Measurements from ENCODE around the gene GNA14.

The GNA14 gene

DNA sequence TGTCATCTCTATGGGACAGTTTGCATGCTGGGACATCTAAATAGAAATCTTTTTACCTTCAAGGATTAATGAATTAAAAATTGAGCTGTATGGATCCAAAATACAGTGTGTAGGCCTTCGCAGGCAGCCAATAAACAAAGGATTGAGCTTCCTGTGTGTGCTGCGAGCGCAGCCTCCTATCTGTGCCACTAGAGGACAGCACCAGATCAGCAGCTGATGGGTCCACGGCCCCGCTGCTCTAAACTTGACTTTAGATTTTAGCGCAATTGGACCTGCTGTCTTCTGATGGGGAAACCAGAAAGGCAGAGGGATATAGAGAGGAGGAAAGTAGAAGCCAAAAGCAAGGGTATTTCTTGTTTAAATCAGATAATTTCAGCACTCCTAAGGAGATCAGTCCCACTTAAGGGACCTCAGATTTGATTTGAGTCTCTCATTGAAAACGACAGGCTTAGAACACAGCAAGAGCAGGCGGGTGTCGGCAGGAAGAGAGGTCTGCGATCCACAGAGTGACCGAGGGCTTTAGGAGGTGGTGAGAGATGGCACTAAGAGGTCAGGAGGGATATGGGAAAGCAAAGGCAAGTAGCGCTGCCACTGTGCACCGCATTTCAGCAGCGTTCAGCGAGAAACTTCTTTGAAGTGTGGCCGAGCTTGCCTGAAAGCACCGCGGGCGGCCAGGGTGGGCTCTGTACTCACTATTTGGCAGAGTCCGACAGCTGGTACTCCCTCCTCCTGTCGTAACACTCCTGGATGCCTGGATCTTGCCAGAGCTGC is 214.3 kb downstream of the GNA14 start (continued):
- TF ChIP-seq, protein P1, sequence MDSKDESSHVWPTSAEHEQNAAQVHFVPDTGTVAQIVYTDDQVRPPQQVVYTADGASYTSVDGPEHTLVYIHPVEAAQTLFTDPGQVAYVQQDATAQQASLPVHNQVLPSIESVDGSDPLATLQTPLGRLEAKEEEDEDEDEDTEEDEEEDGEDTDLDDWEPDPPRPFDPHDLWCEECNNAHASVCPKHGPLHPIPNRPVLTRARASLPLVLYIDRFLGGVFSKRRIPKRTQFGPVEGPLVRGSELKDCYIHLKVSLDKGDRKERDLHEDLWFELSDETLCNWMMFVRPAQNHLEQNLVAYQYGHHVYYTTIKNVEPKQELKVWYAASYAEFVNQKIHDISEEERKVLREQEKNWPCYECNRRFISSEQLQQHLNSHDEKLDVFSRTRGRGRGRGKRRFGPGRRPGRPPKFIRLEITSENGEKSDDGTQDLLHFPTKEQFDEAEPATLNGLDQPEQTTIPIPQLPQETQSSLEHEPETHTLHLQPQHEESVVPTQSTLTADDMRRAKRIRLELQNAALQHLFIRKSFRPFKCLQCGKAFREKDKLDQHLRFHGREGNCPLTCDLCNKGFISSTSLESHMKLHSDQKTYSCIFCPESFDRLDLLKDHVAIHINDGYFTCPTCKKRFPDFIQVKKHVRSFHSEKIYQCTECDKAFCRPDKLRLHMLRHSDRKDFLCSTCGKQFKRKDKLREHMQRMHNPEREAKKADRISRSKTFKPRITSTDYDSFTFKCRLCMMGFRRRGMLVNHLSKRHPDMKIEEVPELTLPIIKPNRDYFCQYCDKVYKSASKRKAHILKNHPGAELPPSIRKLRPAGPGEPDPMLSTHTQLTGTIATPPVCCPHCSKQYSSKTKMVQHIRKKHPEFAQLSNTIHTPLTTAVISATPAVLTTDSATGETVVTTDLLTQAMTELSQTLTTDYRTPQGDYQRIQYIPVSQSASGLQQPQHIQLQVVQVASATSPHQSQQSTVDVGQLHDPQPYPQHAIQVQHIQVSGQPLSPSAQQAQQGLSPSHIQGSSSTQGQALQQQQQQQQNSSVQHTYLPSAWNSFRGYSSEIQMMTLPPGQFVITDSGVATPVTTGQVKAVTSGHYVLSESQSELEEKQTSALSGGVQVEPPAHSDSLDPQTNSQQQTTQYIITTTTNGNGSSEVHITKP (tag by site-specific recombination; IDR thresholded peaks at IDR 0.05), result no peak
- TF ChIP-seq ZNF843 (tag by site-specific recombination; IDR thresholded peaks at IDR 0.05), result no peak
- TF ChIP-seq, protein P2, sequence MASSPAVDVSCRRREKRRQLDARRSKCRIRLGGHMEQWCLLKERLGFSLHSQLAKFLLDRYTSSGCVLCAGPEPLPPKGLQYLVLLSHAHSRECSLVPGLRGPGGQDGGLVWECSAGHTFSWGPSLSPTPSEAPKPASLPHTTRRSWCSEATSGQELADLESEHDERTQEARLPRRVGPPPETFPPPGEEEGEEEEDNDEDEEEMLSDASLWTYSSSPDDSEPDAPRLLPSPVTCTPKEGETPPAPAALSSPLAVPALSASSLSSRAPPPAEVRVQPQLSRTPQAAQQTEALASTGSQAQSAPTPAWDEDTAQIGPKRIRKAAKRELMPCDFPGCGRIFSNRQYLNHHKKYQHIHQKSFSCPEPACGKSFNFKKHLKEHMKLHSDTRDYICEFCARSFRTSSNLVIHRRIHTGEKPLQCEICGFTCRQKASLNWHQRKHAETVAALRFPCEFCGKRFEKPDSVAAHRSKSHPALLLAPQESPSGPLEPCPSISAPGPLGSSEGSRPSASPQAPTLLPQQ (tag by site-specific recombination; IDR thresholded peaks at IDR 0.05), result no peak; the same call in 1 of the 2 replicates
- TF ChIP-seq, protein P3, sequence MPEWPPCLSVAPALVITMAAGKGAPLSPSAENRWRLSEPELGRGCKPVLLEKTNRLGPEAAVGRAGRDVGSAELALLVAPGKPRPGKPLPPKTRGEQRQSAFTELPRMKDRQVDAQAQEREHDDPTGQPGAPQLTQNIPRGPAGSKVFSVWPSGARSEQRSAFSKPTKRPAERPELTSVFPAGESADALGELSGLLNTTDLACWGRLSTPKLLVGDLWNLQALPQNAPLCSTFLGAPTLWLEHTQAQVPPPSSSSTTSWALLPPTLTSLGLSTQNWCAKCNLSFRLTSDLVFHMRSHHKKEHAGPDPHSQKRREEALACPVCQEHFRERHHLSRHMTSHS (tag by site-specific recombination; IDR thresholded peaks at IDR 0.05), result no peak

DNA sequence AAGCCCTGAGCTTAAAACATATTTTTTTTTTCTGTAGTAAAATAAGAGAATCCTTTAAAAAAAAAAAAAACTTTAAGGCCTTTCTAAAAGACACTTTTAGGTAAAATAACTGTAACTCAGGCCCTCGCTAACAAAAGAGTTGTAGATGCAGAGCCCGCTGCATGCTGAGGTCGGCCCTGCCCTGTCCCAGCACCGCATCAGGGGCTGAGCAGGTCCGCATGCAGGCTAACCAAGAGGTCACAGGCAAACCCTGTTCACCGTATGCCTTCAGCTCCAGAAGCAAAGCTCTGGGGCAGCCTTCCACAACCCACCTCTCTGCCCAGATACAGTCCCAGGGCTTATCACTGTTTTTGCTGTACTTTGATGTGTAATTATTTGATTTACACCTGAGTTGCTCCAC is 216.1 kb downstream of the GNA14 start:
- no peak overlapping the region for H3K4me3 ChIP-seq (ENCODE audit: low read depth, low read length)
- H3K36me3 ChIP-seq (ENCODE audit: control insufficient read depth in 2 of 2, insufficient read depth in 1 of 2, low read length in 2 of 2), result no peaks in the 10 kb centered on the region
- no peak overlapping the region for H3K27ac ChIP-seq (ENCODE audit: extremely low read depth, low read depth, low read length)
- ChIA-PET POLR2A (no interaction called here), CTCF (interaction anchor here (0.6 to 3.6 kb wide), 5 partner anchors 24 to 319 kb away, joined by 3 to 55 read pairs (median 5); no protein-coding TSS in a partner anchor)
- no peaks in the 10 kb centered on the region for H3K9me3 ChIP-seq (ENCODE audit: control insufficient read depth, insufficient read depth, low read depth, low read length)
- H3K4me1 ChIP-seq (ENCODE audit: control insufficient read depth, insufficient read depth, low read length), result no peaks in the 10 kb centered on the region
- TF ChIP-seq SETDB1 (IDR thresholded peaks at IDR 0.05; ENCODE audit: insufficient read length, low read length), result no peak
- no peak for TF ChIP-seq ZNF354C (tag by site-specific recombination; IDR thresholded peaks at IDR 0.05; ENCODE audit: borderline replicate concordance, low read depth)
- TF ChIP-seq, protein P4, sequence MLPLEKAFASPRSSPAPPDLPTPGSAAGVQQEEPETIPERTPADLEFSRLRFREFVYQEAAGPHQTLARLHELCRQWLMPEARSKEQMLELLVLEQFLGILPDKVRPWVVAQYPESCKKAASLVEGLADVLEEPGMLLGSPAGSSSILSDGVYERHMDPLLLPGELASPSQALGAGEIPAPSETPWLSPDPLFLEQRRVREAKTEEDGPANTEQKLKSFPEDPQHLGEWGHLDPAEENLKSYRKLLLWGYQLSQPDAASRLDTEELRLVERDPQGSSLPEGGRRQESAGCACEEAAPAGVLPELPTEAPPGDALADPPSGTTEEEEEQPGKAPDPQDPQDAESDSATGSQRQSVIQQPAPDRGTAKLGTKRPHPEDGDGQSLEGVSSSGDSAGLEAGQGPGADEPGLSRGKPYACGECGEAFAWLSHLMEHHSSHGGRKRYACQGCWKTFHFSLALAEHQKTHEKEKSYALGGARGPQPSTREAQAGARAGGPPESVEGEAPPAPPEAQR (tag by site-specific recombination; IDR thresholded peaks at IDR 0.05), result no peak
- TF ChIP-seq ZNF785 (tag by site-specific recombination; IDR thresholded peaks at IDR 0.05), result no peak
- TF ChIP-seq ZNF155 (tag by site-specific recombination; IDR thresholded peaks at IDR 0.05), result no peak
- TF ChIP-seq OVOL3 (tag by site-specific recombination; IDR thresholded peaks at IDR 0.05), result no peak
- TF ChIP-seq, protein P5, sequence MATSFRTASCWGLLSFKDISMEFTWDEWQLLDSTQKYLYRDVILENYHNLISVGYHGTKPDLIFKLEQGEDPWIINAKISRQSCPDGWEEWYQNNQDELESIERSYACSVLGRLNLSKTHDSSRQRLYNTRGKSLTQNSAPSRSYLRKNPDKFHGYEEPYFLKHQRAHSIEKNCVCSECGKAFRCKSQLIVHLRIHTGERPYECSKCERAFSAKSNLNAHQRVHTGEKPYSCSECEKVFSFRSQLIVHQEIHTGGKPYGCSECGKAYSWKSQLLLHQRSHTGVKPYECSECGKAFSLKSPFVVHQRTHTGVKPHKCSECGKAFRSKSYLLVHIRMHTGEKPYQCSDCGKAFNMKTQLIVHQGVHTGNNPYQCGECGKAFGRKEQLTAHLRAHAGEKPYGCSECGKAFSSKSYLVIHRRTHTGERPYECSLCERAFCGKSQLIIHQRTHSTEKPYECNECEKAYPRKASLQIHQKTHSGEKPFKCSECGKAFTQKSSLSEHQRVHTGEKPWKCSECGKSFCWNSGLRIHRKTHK (tag by site-specific recombination; IDR thresholded peaks at IDR 0.05), result no peak
- TF ChIP-seq, protein P6, sequence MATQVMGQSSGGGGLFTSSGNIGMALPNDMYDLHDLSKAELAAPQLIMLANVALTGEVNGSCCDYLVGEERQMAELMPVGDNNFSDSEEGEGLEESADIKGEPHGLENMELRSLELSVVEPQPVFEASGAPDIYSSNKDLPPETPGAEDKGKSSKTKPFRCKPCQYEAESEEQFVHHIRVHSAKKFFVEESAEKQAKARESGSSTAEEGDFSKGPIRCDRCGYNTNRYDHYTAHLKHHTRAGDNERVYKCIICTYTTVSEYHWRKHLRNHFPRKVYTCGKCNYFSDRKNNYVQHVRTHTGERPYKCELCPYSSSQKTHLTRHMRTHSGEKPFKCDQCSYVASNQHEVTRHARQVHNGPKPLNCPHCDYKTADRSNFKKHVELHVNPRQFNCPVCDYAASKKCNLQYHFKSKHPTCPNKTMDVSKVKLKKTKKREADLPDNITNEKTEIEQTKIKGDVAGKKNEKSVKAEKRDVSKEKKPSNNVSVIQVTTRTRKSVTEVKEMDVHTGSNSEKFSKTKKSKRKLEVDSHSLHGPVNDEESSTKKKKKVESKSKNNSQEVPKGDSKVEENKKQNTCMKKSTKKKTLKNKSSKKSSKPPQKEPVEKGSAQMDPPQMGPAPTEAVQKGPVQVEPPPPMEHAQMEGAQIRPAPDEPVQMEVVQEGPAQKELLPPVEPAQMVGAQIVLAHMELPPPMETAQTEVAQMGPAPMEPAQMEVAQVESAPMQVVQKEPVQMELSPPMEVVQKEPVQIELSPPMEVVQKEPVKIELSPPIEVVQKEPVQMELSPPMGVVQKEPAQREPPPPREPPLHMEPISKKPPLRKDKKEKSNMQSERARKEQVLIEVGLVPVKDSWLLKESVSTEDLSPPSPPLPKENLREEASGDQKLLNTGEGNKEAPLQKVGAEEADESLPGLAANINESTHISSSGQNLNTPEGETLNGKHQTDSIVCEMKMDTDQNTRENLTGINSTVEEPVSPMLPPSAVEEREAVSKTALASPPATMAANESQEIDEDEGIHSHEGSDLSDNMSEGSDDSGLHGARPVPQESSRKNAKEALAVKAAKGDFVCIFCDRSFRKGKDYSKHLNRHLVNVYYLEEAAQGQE (tag by site-specific recombination; IDR thresholded peaks at IDR 0.05), result no peak
- TF ChIP-seq ZNF76 (tag by site-specific recombination; IDR thresholded peaks at IDR 0.05; ENCODE audit: borderline replicate concordance, low read depth), result no peak
- no peak for TF ChIP-seq ZFP41 (tag by site-specific recombination; IDR thresholded peaks at IDR 0.05; ENCODE audit: borderline replicate concordance)
- TF ChIP-seq, protein P7, sequence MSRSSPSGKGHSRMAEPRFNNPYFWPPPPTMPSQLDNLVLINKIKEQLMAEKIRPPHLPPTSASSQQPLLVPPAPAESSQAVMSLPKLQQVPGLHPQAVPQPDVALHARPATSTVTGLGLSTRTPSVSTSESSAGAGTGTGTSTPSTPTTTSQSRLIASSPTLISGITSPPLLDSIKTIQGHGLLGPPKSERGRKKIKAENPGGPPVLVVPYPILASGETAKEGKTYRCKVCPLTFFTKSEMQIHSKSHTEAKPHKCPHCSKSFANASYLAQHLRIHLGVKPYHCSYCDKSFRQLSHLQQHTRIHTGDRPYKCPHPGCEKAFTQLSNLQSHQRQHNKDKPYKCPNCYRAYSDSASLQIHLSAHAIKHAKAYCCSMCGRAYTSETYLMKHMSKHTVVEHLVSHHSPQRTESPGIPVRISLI (tag by site-specific recombination; IDR thresholded peaks at IDR 0.05), result no peak
